ENCODE results near the gene KANSL3.
"Not testable (repeated sequence)": the region's sequence is repeated elsewhere in the genome, so short reads cannot be mapped to it uniquely, and the experiment has no call there.

Gene KANSL3

GRCh38 chr2:96638144-96639121 is at the start of gene KANSL3:
KANSL3 (minus strand) TSS chr2:96638312; CDS start chr2:96637135, 1,177 bp downstream.
- ATAC-seq = peak; percentile 67
- Mint-ChIP-seq H3K36me3 (ENCODE audit: low read depth) (peaks cover 23% of the 10 kb centered on the region), H3K27ac (peak within 1 kb of the TSS; percentile 89), H3K9me3 (no peaks in the 10 kb centered on the region), H3K4me3 (peak within 1 kb of the TSS; percentile 89), H3K27me3 (peaks cover 4% of the 10 kb centered on the region), H3K4me1 (peaks cover 38% of the 10 kb centered on the region)
- DNase-seq = peak; percentile 91

- H3K27ac Mint-ChIP-seq = no peak overlapping the region
- H3K4me1 Mint-ChIP-seq = no peaks in the 10 kb centered on the region
- H3K27me3 Mint-ChIP-seq = no peaks in the 10 kb centered on the region
- ATAC-seq = no peak
- no peaks in the 10 kb centered on the region for H3K36me3 Mint-ChIP-seq (ENCODE audit: low read depth)
- no peak overlapping the region for H3K4me3 Mint-ChIP-seq
- H3K9me3 Mint-ChIP-seq = no peaks in the 10 kb centered on the region
- no peak for DNase-seq
Observed at GRCh38 chr2:96687266-96687665, 49.2 kb upstream of the KANSL3 start.

- no peaks in the 10 kb centered on the region for H3K36me3 Mint-ChIP-seq (ENCODE audit: low read depth)
- DNase-seq = no peak
- H3K27me3 Mint-ChIP-seq = no peaks in the 10 kb centered on the region
- no peak overlapping the region for H3K27ac Mint-ChIP-seq
- H3K4me3 Mint-ChIP-seq = no peak overlapping the region
- H3K9me3 Mint-ChIP-seq = no peaks in the 10 kb centered on the region
- no peak for ATAC-seq
- no peaks in the 10 kb centered on the region for H3K4me1 Mint-ChIP-seq
Observed at GRCh38 chr2:96685577-96686459, 47.7 kb upstream of the KANSL3 start.

GRCh38 chr2:96684883-96685576 is 46.9 kb upstream of the KANSL3 start:
- Mint-ChIP-seq H3K36me3 (ENCODE audit: low read depth) (no peaks in the 10 kb centered on the region), H3K4me1 (no peaks in the 10 kb centered on the region), H3K27ac (no peak overlapping the region), H3K4me3 (no peak overlapping the region), H3K27me3 (peaks cover 2% of the 10 kb centered on the region), H3K9me3 (no peaks in the 10 kb centered on the region)
- ATAC-seq (no peak), DNase-seq (no peak)

GRCh38 chr2:96683972-96684820 is 46.1 kb upstream of the KANSL3 start:
- Mint-ChIP-seq H3K36me3 (ENCODE audit: low read depth) (no peaks in the 10 kb centered on the region), H3K9me3 (no peaks in the 10 kb centered on the region), H3K27me3 (peaks cover 2% of the 10 kb centered on the region), H3K4me1 (no peaks in the 10 kb centered on the region), H3K27ac (no peak overlapping the region), H3K4me3 (no peak overlapping the region)
- ATAC-seq (no peak), DNase-seq (no peak)

GRCh38 chr2:96683307-96683706 is 45.2 kb upstream of the KANSL3 start:
- Mint-ChIP-seq H3K27ac (no peak overlapping the region), H3K27me3 (peaks cover 2% of the 10 kb centered on the region), H3K4me1 (no peaks in the 10 kb centered on the region), H3K4me3 (no peak overlapping the region), H3K36me3 (ENCODE audit: low read depth) (no peaks in the 10 kb centered on the region), H3K9me3 (no peaks in the 10 kb centered on the region)
- no peak for DNase-seq
- ATAC-seq = no peak

- ATAC-seq (no peak), DNase-seq (no peak)
- no peak overlapping the region for H3K27ac Mint-ChIP-seq
- H3K9me3 Mint-ChIP-seq = no peaks in the 10 kb centered on the region
- H3K36me3 Mint-ChIP-seq (ENCODE audit: low read depth) = no peaks in the 10 kb centered on the region
- H3K4me1 Mint-ChIP-seq = no peaks in the 10 kb centered on the region
- peaks cover 2% of the 10 kb centered on the region for H3K27me3 Mint-ChIP-seq
- H3K4me3 Mint-ChIP-seq = no peak overlapping the region
Observed at GRCh38 chr2:96681540-96681939, 43.4 kb upstream of the KANSL3 start.

- Mint-ChIP-seq H3K36me3 (ENCODE audit: low read depth) (no peaks in the 10 kb centered on the region), H3K4me1 (no peaks in the 10 kb centered on the region), H3K27ac (no peak overlapping the region), H3K4me3 (no peak overlapping the region), H3K9me3 (no peaks in the 10 kb centered on the region), H3K27me3 (peaks cover 2% of the 10 kb centered on the region)
- no peak for ATAC-seq
- DNase-seq = no peak
Observed at GRCh38 chr2:96680561-96681141, 42.5 kb upstream of the KANSL3 start.

- H3K4me1 Mint-ChIP-seq = no peaks in the 10 kb centered on the region
- no peaks in the 10 kb centered on the region for H3K9me3 Mint-ChIP-seq
- H3K4me3 Mint-ChIP-seq = no peak overlapping the region
- peaks cover 2% of the 10 kb centered on the region for H3K27me3 Mint-ChIP-seq
- H3K27ac Mint-ChIP-seq = no peak overlapping the region
- no peak for ATAC-seq
- no peaks in the 10 kb centered on the region for H3K36me3 Mint-ChIP-seq (ENCODE audit: low read depth)
- DNase-seq = no peak
Observed at GRCh38 chr2:96679848-96680247, 41.7 kb upstream of the KANSL3 start.

GRCh38 chr2:96669539-96670215 is 31.6 kb upstream of the KANSL3 start:
- Mint-ChIP-seq H3K27me3 (no peaks in the 10 kb centered on the region), H3K36me3 (ENCODE audit: low read depth) (no peaks in the 10 kb centered on the region), H3K27ac (no peak overlapping the region), H3K9me3 (no peaks in the 10 kb centered on the region), H3K4me1 (no peaks in the 10 kb centered on the region), H3K4me3 (no peak overlapping the region)
- no peak for DNase-seq
- ATAC-seq = no peak

GRCh38 chr2:96668771-96669170 is 30.7 kb upstream of the KANSL3 start:
- Mint-ChIP-seq H3K27me3 (no peaks in the 10 kb centered on the region), H3K27ac (no peak overlapping the region), H3K36me3 (ENCODE audit: low read depth) (no peaks in the 10 kb centered on the region), H3K4me1 (no peaks in the 10 kb centered on the region), H3K4me3 (no peak overlapping the region), H3K9me3 (no peaks in the 10 kb centered on the region)
- DNase-seq = no peak
- no peak for ATAC-seq

GRCh38 chr2:96665717-96666116 is 27.6 kb upstream of the KANSL3 start:
- not testable (repeated sequence) for H3K27ac Mint-ChIP-seq; H3K4me1 Mint-ChIP-seq; DNase-seq; H3K4me3 Mint-ChIP-seq; H3K9me3 Mint-ChIP-seq; ATAC-seq; H3K27me3 Mint-ChIP-seq; H3K36me3 Mint-ChIP-seq (ENCODE audit: low read depth)

GRCh38 chr2:96665083-96665569 is 27.0 kb upstream of the KANSL3 start:
- no peak for DNase-seq
- H3K4me1 Mint-ChIP-seq = no peaks in the 10 kb centered on the region

More at GRCh38 chr2:96665083-96665569, 27.0 kb upstream of the KANSL3 start:
- H3K27me3 Mint-ChIP-seq = peaks cover 3% of the 10 kb centered on the region
- no peaks in the 10 kb centered on the region for H3K36me3 Mint-ChIP-seq (ENCODE audit: low read depth)
- H3K27ac Mint-ChIP-seq = no peak overlapping the region
- H3K4me3 Mint-ChIP-seq = no peak overlapping the region
- H3K9me3 Mint-ChIP-seq = no peaks in the 10 kb centered on the region
- no peak for ATAC-seq

Measured in activated naive CD8-positive, alpha-beta T cell treated with anti-CD3 and anti-CD28 coated beads, Interleukin-2, amount 50 U/mL, for 24 hours (primary cell).